ENCODE data around the gene DSP. TPM values are rescaled to one million over a fixed set of nuclear protein-coding genes. Genes with fewer than 3 reads are reported as not detected.

DSP gene
- polyA plus RNA-seq, 1 donor from 2014 or later: 0.05 TPM

GRCh38 chr6:7540595-7540994 lies 876 bp upstream of the DSP start:
- Histone ChIP-seq H3K79me2 (replicated peaks; ENCODE audit: insufficient read depth, low read length) (no peaks in the 10 kb centered on the region), H4K20me1 (ENCODE audit: insufficient read depth) (no peaks in the 10 kb centered on the region), H3K36me3 (ENCODE audit: insufficient read depth, low read length) (no peaks in the 10 kb centered on the region), H3F3A (ENCODE audit: insufficient read depth, low read length, poor library complexity, severe bottlenecking) (no peaks in the 10 kb centered on the region), H3K4me3 (ENCODE audit: low read length) (peak overlapping the region; percentile 79), H3K27ac (ENCODE audit: low read length) (no peak overlapping the region), H3K9me2 (ENCODE audit: insufficient read depth, low read length) (no peaks in the 10 kb centered on the region), H3K4me2 (ENCODE audit: low read length) (peak overlapping the region; percentile 28), H2AFZ (ENCODE audit: low read depth, low read length) (no peak overlapping the region), H3K9ac (ENCODE audit: low read length) (no peak overlapping the region), H3K27me3 (ENCODE audit: insufficient read depth, low read depth, low read length) (peaks cover 61% of the 10 kb centered on the region), H3K9me3 (ENCODE audit: low read length) (no peaks in the 10 kb centered on the region)
- TF ChIP-seq POLR2AphosphoS5 (IDR thresholded peaks at IDR 0.05) (no peak), SMC3 (conservative IDR thresholded peaks at IDR 0.05; ENCODE audit: poor library complexity) (no peak), REST (IDR thresholded peaks at IDR 0.05; ENCODE audit: borderline replicate concordance) (no peak), TAF1 (IDR thresholded peaks at IDR 0.05; ENCODE audit: low read depth) (no peak), EZH2 (IDR thresholded peaks at IDR 0.05; ENCODE audit: borderline replicate concordance, insufficient read depth, low read length, poor library complexity, severe bottlenecking) (no peak), RAD21 (conservative IDR thresholded peaks at IDR 0.05) (no peak), EP300 (conservative IDR thresholded peaks at IDR 0.05; ENCODE audit: poor library complexity, severe bottlenecking) (no peak), MXI1 (conservative IDR thresholded peaks at IDR 0.05; ENCODE audit: poor library complexity, severe bottlenecking) (no peak), CTCF (IDR thresholded peaks at IDR 0.05; ENCODE audit: poor library complexity, severe bottlenecking) (no peak)

- H3K9ac ChIP-seq (ENCODE audit: low read length): peak overlapping the region; percentile 61
- no peaks in the 10 kb centered on the region for H3K9me3 ChIP-seq (ENCODE audit: low read length)
- no peaks in the 10 kb centered on the region for H3K79me2 ChIP-seq (replicated peaks; ENCODE audit: insufficient read depth, low read length)
- peak overlapping the region; percentile 79 for H3K4me3 ChIP-seq (ENCODE audit: low read length)
- no peak for TF ChIP-seq REST (IDR thresholded peaks at IDR 0.05; ENCODE audit: borderline replicate concordance)
- TF ChIP-seq CTCF (IDR thresholded peaks at IDR 0.05; ENCODE audit: poor library complexity, severe bottlenecking): no peak
- TF ChIP-seq EP300 (conservative IDR thresholded peaks at IDR 0.05; ENCODE audit: poor library complexity, severe bottlenecking): no peak
- TF ChIP-seq EZH2 (IDR thresholded peaks at IDR 0.05; ENCODE audit: borderline replicate concordance, insufficient read depth, low read length, poor library complexity, severe bottlenecking): no peak
- no peak for TF ChIP-seq SMC3 (conservative IDR thresholded peaks at IDR 0.05; ENCODE audit: poor library complexity)
- TF ChIP-seq MXI1 (conservative IDR thresholded peaks at IDR 0.05; ENCODE audit: poor library complexity, severe bottlenecking): peak; percentile 0
- TF ChIP-seq TAF1 (IDR thresholded peaks at IDR 0.05; ENCODE audit: low read depth): no peak
- TF ChIP-seq RAD21 (conservative IDR thresholded peaks at IDR 0.05): no peak
- TF ChIP-seq POLR2AphosphoS5 (IDR thresholded peaks at IDR 0.05): peak; percentile 6
- H3K4me2 ChIP-seq (ENCODE audit: low read length): peak overlapping the region; percentile 6
- H3K9me2 ChIP-seq (ENCODE audit: insufficient read depth, low read length): no peaks in the 10 kb centered on the region
- no peak overlapping the region for H3K27ac ChIP-seq (ENCODE audit: low read length)
- H4K20me1 ChIP-seq (ENCODE audit: insufficient read depth): no peaks in the 10 kb centered on the region
- peak overlapping the region; percentile 69 for H2AFZ ChIP-seq (ENCODE audit: low read depth, low read length)
- no peaks in the 10 kb centered on the region for H3K36me3 ChIP-seq (ENCODE audit: insufficient read depth, low read length)
- peaks cover 61% of the 10 kb centered on the region for H3K27me3 ChIP-seq (ENCODE audit: insufficient read depth, low read depth, low read length)
- H3F3A ChIP-seq (ENCODE audit: insufficient read depth, low read length, poor library complexity, severe bottlenecking): no peaks in the 10 kb centered on the region
Measured at GRCh38 chr6:7542065-7542873, 798 bp downstream of the DSP start.

Data from neural cell (in vitro differentiated cells).